HG02642 (cell line): ENCODE measurements around the gene ACER1.
A peak's percentile ranks its signal among the peaks of the same experiment; 100 is the strongest.
"Not testable (repeated sequence)": the region's sequence is repeated elsewhere in the genome, so short reads cannot be mapped to it uniquely, and the experiment has no call there.

ENCODE experiments used
- ATAC-seq: cut with Tn5 transposase; IDR thresholded peaks from one replicate; pipeline ENCODE4 v1.9.1; 2021; ENCODE audit warnings: mild to moderate bottlenecking; ENCODE audit not compliant: unreplicated experiment, poor library complexity

ACER1 gene

DNA sequence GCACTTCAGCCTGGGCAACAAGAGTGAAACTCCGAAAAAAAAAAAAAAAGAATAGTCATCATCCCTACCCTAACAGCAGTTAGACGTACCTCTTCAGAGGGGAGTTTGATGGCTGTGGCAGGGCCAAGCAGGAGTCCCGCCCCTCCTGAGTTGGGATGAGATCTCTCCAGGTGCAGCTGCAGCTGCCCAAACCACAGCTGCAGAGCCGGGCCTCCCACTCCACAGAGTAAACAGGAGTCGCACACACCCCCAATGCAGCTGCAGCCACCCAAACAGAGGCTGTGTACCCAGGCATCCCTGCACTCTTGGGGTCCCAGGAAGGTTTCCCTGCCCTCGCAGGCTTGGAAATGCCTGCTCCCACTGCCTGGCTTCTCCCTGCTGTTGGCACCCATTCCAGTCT, 36.2 kb downstream of the ACER1 start:
- ATAC-seq, result no peak

DNA sequence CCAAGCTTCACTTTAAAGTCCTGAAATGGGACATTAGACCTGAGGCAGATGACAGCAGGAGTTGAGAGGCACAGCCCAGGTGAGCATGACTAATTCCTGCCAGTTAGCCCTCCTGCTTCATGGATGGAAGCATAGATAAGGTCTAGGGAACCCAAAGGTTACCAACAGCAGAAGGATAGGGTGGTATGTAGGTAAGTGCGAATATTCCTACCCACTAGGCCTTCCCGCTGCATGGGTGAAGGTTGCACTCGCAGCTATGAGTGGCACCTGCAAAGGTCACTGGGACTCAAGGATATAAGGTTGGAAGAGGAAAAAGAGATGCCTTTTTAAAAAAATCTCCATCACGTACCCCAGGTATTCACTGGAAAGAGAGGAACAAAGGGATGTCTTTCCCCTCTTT, 41.4 kb downstream of the ACER1 start:
- ATAC-seq, result no peak

DNA sequence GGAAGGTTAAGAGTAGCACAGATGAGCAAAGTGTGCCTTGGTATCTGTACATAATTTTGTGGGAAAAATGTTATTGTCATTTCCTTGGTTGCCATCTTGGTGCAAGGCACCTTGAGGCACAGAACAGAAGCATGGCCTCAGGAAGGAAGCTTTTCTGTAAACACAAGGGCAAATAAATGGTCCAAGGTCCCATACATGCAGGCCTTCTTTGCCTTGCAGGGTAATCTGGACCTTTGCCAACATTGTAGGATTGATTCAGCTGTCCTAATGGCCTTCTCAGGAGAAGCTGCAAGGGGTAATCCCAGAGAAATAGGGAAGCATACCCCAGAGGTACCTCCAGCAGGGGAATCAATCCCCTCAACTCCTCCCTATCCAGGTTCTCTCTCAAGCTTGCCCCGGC, 44.7 kb downstream of the ACER1 start:
- no peak for ATAC-seq

DNA sequence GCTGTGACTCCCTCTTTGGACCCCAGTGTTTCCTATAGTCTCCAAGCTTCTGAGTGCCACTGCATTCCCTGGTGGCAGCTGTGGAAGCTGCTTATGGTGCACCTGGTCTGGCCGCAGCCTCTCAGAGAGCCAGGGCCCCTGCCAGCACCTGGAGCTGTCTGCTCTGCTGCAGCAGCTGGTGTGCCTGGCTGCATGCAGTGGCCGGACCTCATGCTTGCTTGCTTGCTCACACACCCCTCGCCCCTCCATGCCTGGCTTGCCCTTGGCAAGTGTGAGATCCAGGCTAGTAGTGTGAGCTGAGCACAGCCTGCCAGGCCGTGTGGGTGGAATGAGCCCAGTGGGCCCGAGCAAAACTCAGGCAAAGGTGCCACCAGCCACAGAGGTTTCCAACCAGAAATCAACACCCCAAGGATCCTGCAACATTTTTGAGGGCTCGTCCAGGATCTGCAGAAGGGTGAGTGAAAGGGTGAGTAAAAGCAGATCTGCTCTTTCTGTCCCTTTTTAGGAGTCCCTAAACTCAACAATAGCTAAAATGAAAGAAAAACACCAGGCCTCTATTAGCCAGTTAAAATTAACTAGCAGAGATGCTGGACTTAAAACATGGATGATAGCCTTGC, 46.0 kb downstream of the ACER1 start:
- ATAC-seq, result no peak

DNA sequence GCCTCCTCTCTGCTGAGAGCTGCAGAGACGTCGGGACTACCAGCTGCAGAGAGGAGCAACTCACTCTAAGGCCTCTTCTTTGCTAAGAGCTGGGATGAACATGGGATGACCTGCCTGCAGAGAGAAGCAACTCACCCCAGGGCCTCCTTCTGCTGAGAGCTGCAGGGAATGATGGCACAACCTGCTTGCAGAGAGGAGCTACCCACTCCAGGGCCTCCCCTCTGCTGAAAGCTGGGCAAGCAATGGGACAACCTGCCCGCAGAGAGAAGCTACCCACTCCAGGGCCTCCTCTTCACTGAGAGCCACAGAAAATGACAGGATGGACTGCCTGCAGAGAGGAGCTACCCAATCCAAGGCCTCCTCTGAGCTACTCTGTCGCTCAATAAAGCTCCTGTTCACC, 46.7 kb downstream of the ACER1 start:
- ATAC-seq, result no peak

DNA sequence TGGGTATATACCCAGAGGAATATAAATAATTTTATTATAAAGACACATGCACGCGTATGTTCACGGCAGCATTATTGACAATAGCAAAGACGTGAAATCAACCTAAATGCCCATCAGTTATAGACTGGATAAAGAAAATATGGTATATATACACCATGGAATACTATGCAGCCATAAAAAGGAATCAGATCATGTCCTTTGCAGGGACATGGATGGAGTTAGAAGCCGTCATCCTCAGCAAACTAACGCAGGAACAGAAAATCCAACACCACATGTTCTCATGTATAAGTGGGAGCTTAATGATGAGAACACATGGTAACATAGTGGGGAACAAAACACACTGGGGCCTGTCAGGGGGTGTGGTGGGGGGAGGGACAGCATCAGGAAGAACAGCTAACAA, 51.0 kb downstream of the ACER1 start:
- not testable (repeated sequence) for ATAC-seq

DNA sequence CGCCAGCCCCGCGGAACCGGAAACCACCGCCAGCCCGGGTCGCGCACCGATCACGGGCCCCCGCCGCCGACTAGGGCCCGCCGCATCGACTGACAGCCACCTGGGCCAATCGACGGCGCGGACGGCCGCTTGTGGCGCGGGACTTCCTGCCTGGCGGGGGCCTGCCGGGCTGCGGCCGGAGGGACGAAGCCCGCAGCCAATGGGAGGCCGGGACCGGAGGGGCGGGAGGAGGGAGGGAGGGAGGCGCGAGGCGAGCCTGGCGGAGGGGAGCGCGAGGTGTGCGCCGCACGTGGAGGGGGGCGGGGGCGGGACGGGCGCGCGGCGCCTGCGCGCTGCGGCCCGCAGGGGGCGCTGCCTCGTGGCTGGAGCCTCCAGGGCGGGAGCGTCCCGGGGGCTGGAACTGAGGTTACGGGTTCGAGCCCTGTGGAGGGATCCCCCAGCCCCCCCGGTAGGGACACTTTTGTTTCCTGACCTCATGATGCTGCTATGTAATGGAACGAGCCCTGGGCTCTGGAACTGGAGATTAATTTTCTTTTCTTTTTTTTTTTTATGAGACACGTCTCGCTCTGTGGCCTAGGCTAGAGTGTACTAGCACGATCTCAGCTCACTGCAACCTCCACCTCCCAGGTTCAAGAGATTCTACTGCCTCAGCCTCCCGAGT, 53.4 kb downstream of the ACER1 start, which contains the start of gene MLLT1:
MLLT1 (minus strand) TSS at position 45 of the 661 bp plus-strand sequence. CDS start 191 bp downstream, outside the sequence.
- peak; percentile 92 for ATAC-seq

DNA sequence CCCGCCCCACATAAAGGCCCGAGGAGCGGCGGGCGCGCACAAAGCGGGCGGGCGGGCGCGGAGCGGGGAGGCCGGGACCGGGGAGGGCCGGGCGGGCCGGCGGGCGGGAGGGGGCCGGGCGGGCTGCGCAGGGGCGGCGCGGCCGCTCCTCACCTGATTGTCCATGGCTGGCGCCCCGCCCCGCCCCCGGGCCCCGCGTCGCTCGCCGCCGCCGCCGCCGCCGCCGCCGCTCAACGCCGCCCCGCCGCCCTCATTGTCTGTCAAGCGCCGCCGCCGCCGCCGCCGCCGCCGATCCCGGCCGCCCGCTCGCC, 53.8 kb downstream of the ACER1 start:
- no peak for ATAC-seq

DNA sequence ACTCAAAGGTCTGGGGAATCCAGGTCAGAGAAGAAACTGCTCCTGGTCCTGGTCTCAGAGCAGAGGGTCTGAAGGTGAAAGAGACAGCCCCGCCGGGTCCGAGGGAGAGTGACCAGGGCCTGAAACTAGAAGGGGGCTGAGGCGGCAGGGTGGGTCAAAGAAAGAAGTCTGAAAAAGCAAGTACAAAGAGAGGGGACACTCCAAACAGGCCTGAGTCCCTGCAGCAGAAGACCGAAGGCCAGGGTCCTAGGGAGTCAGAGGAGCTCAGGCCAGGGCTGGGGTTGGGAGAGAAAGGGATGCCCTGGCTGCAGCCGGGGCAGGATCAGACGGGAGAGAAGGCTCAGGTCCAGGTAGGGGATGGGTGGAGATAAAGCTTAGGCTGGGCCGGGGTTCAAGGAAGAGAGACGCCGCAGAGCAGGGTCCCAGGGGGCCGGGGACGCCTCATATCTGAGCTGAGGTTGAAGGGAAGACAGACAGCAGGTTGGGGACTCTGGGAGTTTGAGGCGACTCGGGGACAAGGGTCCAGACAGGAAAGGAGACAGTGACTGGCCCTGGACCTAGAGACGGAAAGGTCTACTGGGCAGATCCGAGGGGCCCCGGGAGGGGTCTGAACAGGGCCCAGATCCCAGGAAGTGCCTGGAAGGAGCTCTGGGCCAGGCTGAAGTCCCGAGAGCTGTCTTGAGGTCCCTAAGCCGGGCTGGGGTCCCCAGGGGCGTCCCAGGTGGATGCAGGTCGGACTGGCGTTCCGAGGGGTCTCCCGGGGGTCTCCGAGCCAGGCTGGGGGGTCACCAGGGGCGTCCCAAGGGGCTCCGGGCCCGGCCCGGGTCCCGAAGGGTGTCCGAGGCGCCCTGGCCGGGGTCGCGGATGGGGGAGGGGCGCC, 54.4 kb downstream of the ACER1 start:
- no peak for ATAC-seq

DNA sequence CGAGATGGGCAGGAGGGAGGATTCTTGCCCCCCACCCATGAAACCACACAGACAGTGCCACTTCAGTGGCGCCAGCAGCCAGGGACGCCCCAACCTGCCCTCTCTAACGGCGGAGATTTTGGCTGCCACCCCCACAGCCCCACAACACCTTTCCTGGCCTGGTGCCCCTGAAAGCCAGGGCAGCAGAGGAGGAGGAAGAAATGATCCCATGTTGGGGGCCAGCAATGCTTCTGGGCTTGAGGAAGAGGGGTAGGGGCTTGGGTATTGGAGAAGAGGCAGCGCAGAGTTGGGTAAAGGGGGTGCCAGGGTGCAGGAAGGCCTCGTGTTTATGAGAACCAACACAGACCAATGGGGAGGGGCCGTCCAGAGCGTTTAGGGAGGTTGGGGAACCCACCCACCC, 55.4 kb downstream of the ACER1 start:
- no peak for ATAC-seq

DNA sequence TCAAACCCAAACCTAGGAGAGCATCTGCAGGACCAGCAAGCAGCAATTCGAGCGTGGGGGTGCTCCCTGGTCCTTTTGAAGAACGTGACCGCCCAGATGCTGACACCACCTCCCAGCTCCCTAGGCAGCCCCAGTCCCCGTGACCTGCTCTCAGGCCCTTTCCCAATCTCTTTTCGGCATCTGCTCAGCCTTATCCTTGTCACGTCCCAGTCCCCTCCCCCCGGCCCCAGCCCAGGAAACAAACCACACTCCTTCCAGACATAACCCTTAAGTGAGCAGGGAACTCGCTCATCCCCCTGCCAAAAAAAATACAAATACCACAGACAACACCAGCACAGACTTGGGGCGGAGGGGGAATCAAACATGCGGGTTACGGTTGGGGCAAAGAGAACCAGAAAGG, 57.0 kb downstream of the ACER1 start:
- no peak for ATAC-seq

DNA sequence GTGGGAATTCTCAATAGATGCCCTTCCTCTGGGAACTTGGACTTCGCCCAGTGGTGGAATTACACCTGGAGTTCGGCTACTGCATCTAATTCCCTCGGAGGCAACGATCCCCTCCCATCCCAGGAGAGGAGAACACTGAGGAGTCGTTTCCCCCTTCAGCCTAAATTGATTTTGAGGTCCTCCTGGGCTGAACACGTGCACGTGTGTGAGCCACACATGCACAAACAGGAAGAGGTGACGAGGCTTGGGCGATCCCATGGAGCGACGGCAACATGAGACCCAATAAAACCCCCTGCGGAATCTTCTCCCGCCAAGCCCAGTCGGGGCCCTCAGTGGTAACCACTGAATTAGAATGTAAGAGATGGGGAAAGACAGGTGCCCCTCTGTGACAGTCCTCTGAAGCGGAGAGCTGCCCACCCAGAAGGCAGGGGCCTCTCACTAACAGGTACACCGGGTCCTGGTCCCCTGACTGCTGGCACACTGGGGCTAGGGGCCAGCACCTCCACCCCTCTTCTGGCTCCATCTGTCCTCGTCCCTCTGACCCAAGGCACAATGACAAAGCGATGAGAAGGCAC, 58.2 kb downstream of the ACER1 start:
- no peak for ATAC-seq

DNA sequence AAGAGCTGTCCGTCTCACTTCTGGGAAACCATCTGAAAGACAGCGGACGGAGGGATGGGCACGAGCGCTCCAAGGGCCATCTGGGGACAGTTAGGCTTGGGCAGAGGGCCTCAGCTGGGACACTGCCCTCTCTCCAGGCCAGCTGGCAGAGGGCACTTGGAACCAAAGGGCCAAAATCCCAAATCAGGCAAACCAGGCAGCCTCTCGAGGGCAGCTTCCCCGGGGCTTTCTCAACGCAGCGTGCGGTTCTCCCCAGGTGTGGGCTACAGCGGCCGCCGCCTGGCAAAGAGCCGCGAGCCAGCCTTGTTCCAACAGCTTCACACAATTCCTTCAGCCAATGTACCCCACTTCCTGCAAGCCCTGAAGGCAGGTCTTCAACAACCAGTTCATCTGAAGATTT, 58.7 kb downstream of the ACER1 start:
- ATAC-seq, result no peak

DNA sequence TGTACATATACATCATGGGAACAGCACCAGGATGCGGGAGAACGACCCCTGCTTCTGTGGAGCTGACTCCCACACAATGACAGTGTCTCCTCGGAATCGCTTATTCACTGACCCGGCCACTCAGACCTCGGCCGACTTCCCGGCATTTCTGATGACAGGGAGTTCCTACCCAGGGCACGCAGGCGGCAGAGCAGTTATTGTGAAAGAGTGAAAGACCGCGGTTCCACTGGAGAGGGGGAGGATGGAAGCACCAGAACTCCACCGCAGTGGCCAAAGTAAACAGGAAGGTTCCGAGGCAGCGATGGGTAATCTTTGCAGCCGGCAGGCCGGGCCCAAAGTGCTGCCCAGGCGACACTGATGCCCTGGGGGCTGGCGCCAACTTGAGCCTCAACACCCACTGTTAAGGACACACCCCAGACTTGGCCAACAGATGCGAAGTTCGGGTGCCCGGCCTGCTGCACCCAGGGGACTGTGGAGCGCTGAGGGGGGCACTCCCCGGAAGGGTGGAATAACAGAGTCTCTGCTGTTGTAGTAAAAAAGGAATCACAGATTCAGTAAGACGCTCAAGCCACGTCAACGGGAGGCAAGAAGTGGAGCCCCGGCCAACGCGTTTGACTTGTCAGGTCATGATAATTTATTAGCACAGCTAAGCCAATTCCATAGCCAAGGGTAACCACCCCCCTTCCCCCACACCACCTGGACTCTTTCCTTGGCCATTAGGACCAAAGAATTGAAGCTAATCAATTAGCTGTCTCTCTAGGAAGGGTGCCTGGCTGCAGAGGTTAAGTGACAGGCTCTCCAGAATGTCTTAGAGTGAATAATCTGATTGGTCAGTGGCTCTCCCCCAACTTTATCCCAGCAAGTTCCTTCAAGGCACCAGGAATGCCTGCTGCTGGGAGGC, 59.5 kb downstream of the ACER1 start:
- no peak for ATAC-seq

DNA sequence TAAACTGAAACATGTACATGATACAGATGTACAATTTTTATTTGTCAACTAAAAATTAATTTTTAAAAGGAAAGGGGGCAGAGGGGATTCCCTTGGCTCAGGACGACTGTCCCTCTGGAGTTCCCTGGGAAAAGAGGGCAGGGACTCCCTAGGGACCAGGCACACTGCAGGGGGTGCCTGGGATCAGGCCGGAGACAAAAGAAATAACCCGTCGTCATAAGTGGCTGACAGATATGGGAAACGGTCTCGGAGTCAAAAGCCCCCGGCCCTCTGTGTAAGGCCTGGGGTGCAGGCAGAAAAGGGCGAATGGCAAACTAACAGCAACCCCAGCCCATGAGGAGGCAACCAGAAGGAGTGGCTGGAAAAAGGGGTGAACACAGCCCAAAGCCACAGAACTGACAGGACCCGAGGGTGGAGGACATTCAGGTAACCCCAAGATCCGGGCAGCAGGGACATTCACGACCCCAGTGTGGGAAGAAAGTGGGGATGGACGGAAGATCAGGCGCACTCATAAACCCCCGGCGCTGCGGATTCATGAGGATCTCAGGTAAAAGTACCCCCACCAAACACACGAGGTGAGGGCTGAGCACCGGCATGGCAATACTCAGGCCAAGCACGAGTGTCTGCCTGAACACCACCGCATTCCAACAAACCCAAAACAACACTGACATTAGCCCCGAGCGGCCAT, 60.4 kb downstream of the ACER1 start:
- ATAC-seq, result no peak

DNA sequence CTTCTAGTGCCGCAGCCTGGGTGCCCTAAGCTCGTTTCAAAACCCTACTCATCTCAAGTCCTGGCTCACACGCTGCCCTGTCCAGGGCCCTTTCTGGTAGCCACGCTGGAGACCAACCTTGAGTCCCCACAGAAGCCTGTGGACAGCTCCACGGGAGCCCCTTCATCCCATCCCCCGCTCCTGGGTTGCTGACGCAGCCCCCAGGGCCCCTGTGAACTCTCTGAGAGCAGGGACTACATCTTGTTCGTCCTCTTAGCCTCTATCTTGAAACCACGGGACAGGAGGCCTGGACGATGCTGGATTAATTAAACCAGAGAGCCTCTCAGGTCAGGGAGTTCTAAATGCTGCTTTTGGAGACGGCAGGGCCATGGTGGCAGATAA, 61.0 kb downstream of the ACER1 start:
- ATAC-seq, result no peak

DNA sequence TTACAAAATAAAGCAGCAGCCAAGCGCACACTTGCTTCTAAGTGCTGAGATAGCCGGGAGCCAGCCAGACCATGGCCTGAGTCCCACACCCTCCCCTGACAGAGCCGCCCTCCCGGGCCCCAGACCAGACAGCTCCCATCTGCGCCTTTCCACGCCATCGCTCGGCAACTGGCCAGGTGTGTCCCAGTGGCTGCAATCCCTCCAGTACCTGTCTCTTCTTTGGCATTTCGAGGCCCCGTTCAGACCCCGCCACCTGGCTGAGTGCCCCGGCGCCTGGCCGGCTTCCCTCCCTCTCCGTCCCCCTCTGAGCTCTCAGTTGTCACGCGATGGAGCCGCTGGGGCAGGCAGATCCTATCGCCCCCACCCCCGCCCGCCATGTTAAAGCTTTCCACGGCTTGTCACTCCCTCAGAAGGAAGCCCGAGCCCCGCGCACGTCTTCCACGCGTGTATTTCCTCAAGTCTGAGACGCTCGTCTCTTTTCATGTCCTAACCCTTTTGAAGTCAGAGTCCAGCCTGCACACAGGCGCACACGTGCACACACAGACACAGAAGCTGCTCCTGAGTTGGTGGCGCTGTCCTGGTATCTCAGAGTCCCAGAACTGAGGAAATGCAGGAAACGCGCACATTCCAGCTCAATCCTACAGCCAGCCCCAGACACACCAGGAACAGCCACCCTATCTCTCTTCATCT, 61.5 kb downstream of the ACER1 start:
- ATAC-seq, result no peak

DNA sequence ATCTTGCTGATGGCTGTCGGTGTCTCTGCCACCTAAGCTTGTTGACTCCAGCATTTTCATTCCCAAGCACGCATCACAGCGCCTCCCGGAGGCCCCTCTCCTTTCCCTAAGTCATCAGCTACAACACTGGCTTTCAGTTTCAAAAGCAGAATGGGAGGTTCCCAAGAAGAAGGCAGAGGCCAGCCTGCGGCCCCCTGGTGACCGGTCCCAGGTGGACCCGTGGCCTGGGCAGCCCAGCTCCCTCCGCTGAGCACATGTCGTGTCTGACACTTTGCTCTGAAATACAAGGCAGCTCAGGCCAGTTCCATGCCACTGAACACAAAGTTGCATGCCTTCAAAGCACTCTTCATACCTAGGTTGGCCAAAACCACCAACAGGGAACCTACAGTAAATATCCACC, 62.2 kb downstream of the ACER1 start:
- no peak for ATAC-seq

DNA sequence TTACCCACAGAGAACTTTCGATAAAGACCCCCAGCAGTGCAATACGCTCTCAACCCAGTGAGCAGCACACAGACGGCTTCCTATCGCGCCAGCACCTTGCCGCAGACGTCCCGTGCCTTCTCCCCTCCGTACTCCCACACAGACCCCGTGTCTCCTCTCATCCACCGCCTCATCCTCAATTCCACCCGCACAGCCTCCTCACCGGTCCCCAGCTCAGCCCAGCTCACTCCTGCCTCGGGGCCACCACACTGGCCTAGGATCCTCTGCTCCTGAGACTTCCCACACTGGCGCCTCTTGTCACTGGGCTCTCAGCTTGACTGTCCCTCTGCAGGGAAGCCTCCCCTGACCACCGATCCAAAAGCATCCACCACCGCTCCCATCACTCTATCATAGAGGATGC, 62.6 kb downstream of the ACER1 start:
- ATAC-seq, result no peak
